CD14-positive monocyte (primary cell): Measurements from ENCODE around the gene PEAK1. TPM values are rescaled to one million over a fixed set of nuclear protein-coding genes. Genes with fewer than 3 reads are reported as not detected.

Experiments used
- DNase-seq, 3 donors: peaks; one replicate each; pipeline ENCODE4 v3.0.0-alpha.2; 2011 to 2022
- H2AFZ ChIP-seq: 2 replicates; pipeline ENCODE4 v1.6.0; 2012; ENCODE audit warnings: mild to moderate bottlenecking, low read depth, low read length, inconsistent platforms; ENCODE audit not compliant: insufficient read depth, poor library complexity, severe bottlenecking
- H3K27ac ChIP-seq, 2 donors: 1 replicate in 1 of 2; 2 replicates in 1 of 2; pipeline ENCODE4 v1.5.1; 2012 to 2013; ENCODE audit warnings: low read length in 2 of 2, control low read depth in 1 of 2, inconsistent platforms in 1 of 2, low read depth in 1 of 2, mild to moderate bottlenecking in 1 of 2
- H3K27me3 ChIP-seq, 2 donors: one replicate each; pipeline versions ENCODE4 v1.6.0 to v1.6.1; 2011 to 2013; ENCODE audit warnings: low read length in 2 of 2; ENCODE audit not compliant: control insufficient read depth in 2 of 2, insufficient read depth in 2 of 2
- H3K36me3 ChIP-seq, 2 donors: replicated peaks in 1 of 2; 1 replicate in 1 of 2; 2 replicates in 1 of 2; pipeline versions ENCODE4 v1.5.1 to v1.6.1; 2012 to 2013; ENCODE audit warnings: low read length in 2 of 2, control low read depth in 1 of 2, inconsistent platforms in 1 of 2, mild to moderate bottlenecking in 1 of 2; ENCODE audit not compliant: insufficient read depth in 2 of 2, control insufficient read depth in 1 of 2
- H3K4me1 ChIP-seq, 2 donors: 1 replicate in 1 of 2; 2 replicates in 1 of 2; pipeline versions ENCODE4 v1.5.1 to v1.6.1; 2012 to 2013; ENCODE audit warnings: low read length in 2 of 2, control low read depth in 1 of 2, inconsistent platforms in 1 of 2, mild to moderate bottlenecking in 1 of 2, moderate library complexity in 1 of 2; ENCODE audit not compliant: insufficient read depth in 2 of 2, control insufficient read depth in 1 of 2
- H3K4me2 ChIP-seq: replicated peaks from 2 replicates; pipeline ENCODE3; 2012; ENCODE audit warnings: low read length, moderate library complexity, mild to moderate bottlenecking; ENCODE audit not compliant: poor library complexity, severe bottlenecking; ENCODE audit errors: extremely low read depth
- H3K4me3 ChIP-seq, 3 experiments: fragments of 200-600 bp in 1 of 3; sonication (generic) in 1 of 3; replicated peaks in 1 of 3; 1 replicate in 2 of 3; 2 replicates in 1 of 3; pipeline ENCODE4 v1.5.1; 2011 to 2013; ENCODE audit warnings: low read length in 3 of 3, mild to moderate bottlenecking in 3 of 3, control low read depth in 2 of 3, low read depth in 2 of 3, inconsistent platforms in 1 of 3, moderate library complexity in 1 of 3
- H3K79me2 ChIP-seq: 2 replicates; pipeline ENCODE4 v1.6.0; 2012; ENCODE audit warnings: mild to moderate bottlenecking, control low read depth, inconsistent platforms, low read length, moderate library complexity; ENCODE audit not compliant: insufficient read depth
- H3K9ac ChIP-seq: 2 replicates; pipeline ENCODE4 v1.6.0; 2017; ENCODE audit warnings: low read length, mild to moderate bottlenecking; ENCODE audit not compliant: insufficient read depth, poor library complexity, severe bottlenecking
- H3K9me3 ChIP-seq, 2 donors: replicated peaks in 1 of 2; 1 replicate in 1 of 2; 2 replicates in 1 of 2; pipeline versions ENCODE4 v1.5.1 to v1.6.1; 2012 to 2013; ENCODE audit warnings: low read length in 2 of 2, control low read depth in 1 of 2; ENCODE audit not compliant: control insufficient read depth in 1 of 2, insufficient read depth in 1 of 2
- H4K20me1 ChIP-seq: 2 replicates; pipeline ENCODE4 v1.6.0; 2012; ENCODE audit warnings: mild to moderate bottlenecking, low read length, control low read depth, moderate library complexity; ENCODE audit not compliant: insufficient read depth
- H3K27ac Mint-ChIP-seq, 7 donors: one replicate each; pipeline ENCODE4 v1.8.0; 2020; ENCODE audit warnings: mild to moderate bottlenecking in 7 of 7, mixed read lengths in 7 of 7, moderate library complexity in 6 of 7, inconsistent platforms in 2 of 7
- H3K27me3 Mint-ChIP-seq, 3 donors: one replicate each; pipeline ENCODE4 v1.8.0; 2021 to 2022; ENCODE audit warnings: low read depth in 3 of 3, mild to moderate bottlenecking in 3 of 3, mixed read lengths in 3 of 3, moderate library complexity in 3 of 3, inconsistent platforms in 1 of 3
- H3K36me3 Mint-ChIP-seq, 2 donors: one replicate each; pipeline ENCODE4 v1.8.0; 2020; ENCODE audit warnings: mixed read lengths in 2 of 2, inconsistent platforms in 1 of 2, mild to moderate bottlenecking in 1 of 2
- H3K4me1 Mint-ChIP-seq: one replicate; pipeline ENCODE4 v1.8.0; 2020; ENCODE audit warnings: mild to moderate bottlenecking, mixed read lengths
- H3K4me3 Mint-ChIP-seq, 2 donors: one replicate each; pipeline ENCODE4 v1.8.0; 2020; ENCODE audit warnings: mild to moderate bottlenecking in 2 of 2, mixed read lengths in 2 of 2, moderate library complexity in 1 of 2
- H3K9me3 Mint-ChIP-seq, 7 donors: one replicate each; pipeline ENCODE4 v1.8.0; 2020 to 2022; ENCODE audit warnings: mixed read lengths in 7 of 7, mild to moderate bottlenecking in 6 of 7, moderate library complexity in 6 of 7, inconsistent platforms in 2 of 7
- WGBS: methylation state at CpG from one replicate; pipeline ENCODE4 v1.1.5; 2013; ENCODE audit warnings: missing lambda C conversion rate; ENCODE audit not compliant: insufficient coverage; 5-methylcytosine and 5-hydroxymethylcytosine counted together
- intact Hi-C, 2 donors: fragments of 100-400 bp; cut with micrococcal nuclease; formaldehyde crosslinking; loops; one replicate each; pipeline versions ENCODE4 v1.15.0 to v1.15.1; 2023
- polyA plus RNA-seq, 3 donors: library from polyadenylated mRNA; depleted of rRNA in 1 of 3; unstranded in 2 of 3; stranded (reverse) in 1 of 3; fragments of 300-500 nt in 2 of 3; fragments of >200 nt in 1 of 3; fragmentation: Illumina TruSeq in 2 of 3; gene quantifications; 1 replicate in 2 of 3; 2 replicates in 1 of 3; pipeline ENCODE4 v1.2.3, GENCODE V29; 2012 to 2021
- TF ChIP-seq, protein P1 (sequence below): fragments of 200-600 bp; IDR thresholded peaks from one replicate; pipeline ENCODE4 v1.8.0; 2022; ENCODE audit warnings: antibody characterized with exemption, mild to moderate bottlenecking

PEAK1 gene
- polyA plus RNA-seq, 3 donors: 0.85 to 8.7 (median 1.1) TPM

DNA sequence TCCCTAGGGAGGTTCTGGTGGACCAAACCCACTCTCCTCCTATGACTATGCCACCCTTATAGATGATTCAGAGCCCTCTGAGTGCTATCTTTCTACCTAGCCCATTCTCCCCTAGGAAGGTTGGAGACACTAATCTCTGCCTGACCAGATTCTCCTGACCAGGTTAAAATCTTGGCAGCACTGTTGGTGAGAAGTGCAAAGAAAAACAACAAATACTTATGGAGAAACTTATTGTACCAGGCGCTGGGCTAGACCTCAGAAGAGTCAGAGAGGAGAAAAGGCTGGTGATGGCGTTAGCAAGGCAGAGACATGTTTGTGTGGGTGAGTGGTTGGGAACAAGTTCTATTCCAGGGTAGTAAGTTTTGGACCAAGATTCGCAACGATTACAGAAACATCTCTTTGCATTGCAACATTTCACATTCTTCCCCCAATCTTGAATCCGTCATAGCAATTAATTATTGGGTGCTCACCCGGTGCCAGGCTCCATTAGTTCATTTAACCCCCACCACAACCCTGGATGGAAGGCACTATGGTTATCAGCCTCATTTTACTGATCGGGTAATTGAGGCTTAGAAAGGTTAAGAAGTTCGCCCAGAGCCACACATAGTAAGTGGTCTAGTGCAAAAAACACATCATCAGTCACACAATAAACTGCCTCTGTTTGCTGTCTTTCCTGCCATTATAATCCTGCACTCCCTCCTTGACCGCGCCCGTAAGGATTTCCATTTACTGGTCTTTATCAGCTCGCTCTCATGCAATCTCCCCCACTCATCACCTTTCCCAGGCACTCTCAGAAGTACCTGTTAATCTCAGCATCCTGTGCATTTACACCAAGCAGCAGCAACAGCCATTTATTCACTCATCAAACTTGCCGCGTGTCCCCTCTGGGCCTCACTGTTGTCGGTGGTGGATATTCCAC is 348.3 kb downstream of the PEAK1 start:
- intact Hi-C loops: loop anchor here in 1 of 2 donors (10.0 kb wide), 1 partner anchor 113 kb away; no protein-coding TSS in a partner anchor
- H3K36me3 Mint-ChIP-seq: no peaks in the 10 kb centered on the region
- H3K4me2 ChIP-seq: peak overlapping the region; percentile 70
- DNase-seq: no peak
- H3K4me3 ChIP-seq: peak overlapping the region in 2 of 3 experiments; percentile 42 to 83
- H2AFZ ChIP-seq: peak overlapping the region; percentile 81
- H3K27me3 Mint-ChIP-seq: peaks cover 0 to 7% (median 4%) of the 10 kb centered on the region in 3 donors
- no peak overlapping the region for H3K27ac ChIP-seq
- TF ChIP-seq, protein P1, sequence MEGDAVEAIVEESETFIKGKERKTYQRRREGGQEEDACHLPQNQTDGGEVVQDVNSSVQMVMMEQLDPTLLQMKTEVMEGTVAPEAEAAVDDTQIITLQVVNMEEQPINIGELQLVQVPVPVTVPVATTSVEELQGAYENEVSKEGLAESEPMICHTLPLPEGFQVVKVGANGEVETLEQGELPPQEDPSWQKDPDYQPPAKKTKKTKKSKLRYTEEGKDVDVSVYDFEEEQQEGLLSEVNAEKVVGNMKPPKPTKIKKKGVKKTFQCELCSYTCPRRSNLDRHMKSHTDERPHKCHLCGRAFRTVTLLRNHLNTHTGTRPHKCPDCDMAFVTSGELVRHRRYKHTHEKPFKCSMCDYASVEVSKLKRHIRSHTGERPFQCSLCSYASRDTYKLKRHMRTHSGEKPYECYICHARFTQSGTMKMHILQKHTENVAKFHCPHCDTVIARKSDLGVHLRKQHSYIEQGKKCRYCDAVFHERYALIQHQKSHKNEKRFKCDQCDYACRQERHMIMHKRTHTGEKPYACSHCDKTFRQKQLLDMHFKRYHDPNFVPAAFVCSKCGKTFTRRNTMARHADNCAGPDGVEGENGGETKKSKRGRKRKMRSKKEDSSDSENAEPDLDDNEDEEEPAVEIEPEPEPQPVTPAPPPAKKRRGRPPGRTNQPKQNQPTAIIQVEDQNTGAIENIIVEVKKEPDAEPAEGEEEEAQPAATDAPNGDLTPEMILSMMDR: no peak
- peak overlapping the region; percentile 77 to 81 for H3K4me3 Mint-ChIP-seq
- H3K4me1 Mint-ChIP-seq: peaks cover 34% of the 10 kb centered on the region
- H3K27ac Mint-ChIP-seq: peak overlapping the region in 5 of 7 donors; percentile 19 to 74 (median 66)
- H4K20me1 ChIP-seq: peaks cover 14% of the 10 kb centered on the region
- H3K9ac ChIP-seq: peak overlapping the region; percentile 75
- no peaks in the 10 kb centered on the region for H3K9me3 ChIP-seq
- H3K27me3 ChIP-seq: no peaks in the 10 kb centered on the region
- WGBS: 96% methylated on average over 9 of the region's 15 CpGs
- peaks cover 0 to 3% (median 0%) of the 10 kb centered on the region in 7 donors for H3K9me3 Mint-ChIP-seq
- peaks cover 35 to 36% of the 10 kb centered on the region in 2 donors for H3K4me1 ChIP-seq
- H3K36me3 ChIP-seq: no peaks in the 10 kb centered on the region
- peaks cover 25% of the 10 kb centered on the region for H3K79me2 ChIP-seq

DNA sequence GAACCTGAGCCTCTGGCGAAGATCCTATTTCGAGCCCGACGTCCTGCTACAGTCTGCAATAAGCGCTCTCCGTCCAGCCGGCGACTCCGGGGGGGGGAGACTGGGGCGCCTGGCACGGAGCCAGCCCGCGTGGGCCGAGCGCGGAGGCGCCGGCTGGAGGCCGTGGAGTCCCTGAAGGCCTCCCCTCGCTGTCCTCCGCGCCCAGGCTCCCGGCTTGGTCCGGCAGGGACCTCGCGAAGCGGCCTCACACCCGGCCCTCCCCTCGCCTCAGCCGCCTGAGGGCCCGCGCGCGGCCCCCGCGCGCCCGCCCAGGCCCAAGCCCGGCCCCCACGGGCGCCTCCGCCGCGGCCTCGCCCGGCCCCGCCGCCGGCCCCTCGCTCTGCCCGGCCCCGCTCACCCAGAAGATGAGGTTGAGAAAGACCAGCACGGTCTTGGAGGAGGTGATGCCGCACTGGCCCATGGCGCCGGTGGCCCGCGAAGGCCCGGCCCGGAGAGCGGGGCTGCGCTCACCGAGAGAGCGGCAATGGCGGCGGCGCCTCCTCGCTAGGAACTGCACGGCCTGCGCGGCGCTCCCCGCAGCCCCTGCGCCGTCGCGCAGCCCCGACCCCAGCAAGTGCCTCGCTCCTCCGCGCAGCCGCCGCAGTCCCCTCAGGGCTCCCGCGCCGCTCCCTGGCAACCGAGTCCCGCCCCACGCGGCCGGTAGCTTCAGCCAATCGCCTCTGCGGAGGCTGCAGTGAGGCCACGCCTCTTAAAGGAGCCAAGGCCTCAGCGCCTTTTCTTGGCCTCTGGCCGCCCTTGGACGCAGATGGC is 349.2 kb downstream of the PEAK1 start, which contains the start of gene TSPAN3:
Gene TSPAN3, minus strand, starts transcription at position 615 of the 810 bp plus-strand sequence. Its CDS starts 155 bp downstream, at position 460.
- Mint-ChIP-seq H3K9me3 (peaks cover 0 to 3% (median 0%) of the 10 kb centered on the region in 7 donors), H3K36me3 (no peaks in the 10 kb centered on the region), H3K4me1 (peaks cover 36% of the 10 kb centered on the region), H3K27me3 (peaks cover 0 to 4% (median 2%) of the 10 kb centered on the region in 3 donors), H3K4me3 (peak within 1 kb of the TSS; percentile 82 to 89), H3K27ac (peak within 1 kb of the TSS; percentile 46 to 84 (median 66))
- Histone ChIP-seq H3K9ac (peak within 1 kb of the TSS; percentile 75), H3K36me3 (no peaks in the 10 kb centered on the region), H3K9me3 (no peaks in the 10 kb centered on the region), H3K4me2 (peak within 1 kb of the TSS; percentile 70), H3K27ac (peak within 1 kb of the TSS; percentile 20 to 77), H3K79me2 (peaks cover 34% of the 10 kb centered on the region), H3K4me1 (peaks cover 37 to 39% of the 10 kb centered on the region in 2 donors), H3K27me3 (no peaks in the 10 kb centered on the region), H2AFZ (peak within 1 kb of the TSS; percentile 81), H3K4me3 (peak within 1 kb of the TSS; percentile 42 to 86 (median 83)), H4K20me1 (peaks cover 14% of the 10 kb centered on the region)
- TF ChIP-seq, protein P1: no peak
- DNase-seq: peak; percentile 84 to 90 (median 85)
- WGBS: under 1% methylated on average over 97 of the region's 97 CpGs
- intact Hi-C loops: loop anchor here in 1 of 2 donors (10.0 kb wide), 1 partner anchor 114 kb away; no protein-coding TSS in a partner anchor
